Gastroesophageal sphincter (tissue), 3 donors: ENCODE results near the gene GRM3.

Experiments
- CTCF ChIP-seq, 4 experiments: fragments of 200-600 bp in 2 of 4; fragments of 450-650 bp in 2 of 4; sonication (generic) in 1 of 4; IDR thresholded peaks; one replicate each; pipeline ENCODE4 v1.5.1; 2017 to 2019; ENCODE audit warnings: antibody characterized with exemption in 4 of 4, mild to moderate bottlenecking in 2 of 4, moderate library complexity in 2 of 4
- EP300 ChIP-seq: sonication (generic); formaldehyde crosslinking; IDR thresholded peaks from one replicate; pipeline ENCODE4 v1.6.1; 2017; ENCODE audit warnings: antibody characterized with exemption, mild to moderate bottlenecking
- POLR2A ChIP-seq, 2 donors: fragments of 450-650 bp; IDR thresholded peaks; one replicate each; pipeline ENCODE4 v1.6.1; 2017; ENCODE audit warnings: antibody characterized with exemption in 2 of 2, mild to moderate bottlenecking in 2 of 2, moderate library complexity in 1 of 2
- POLR2AphosphoS5 ChIP-seq: sonication (generic); formaldehyde crosslinking; IDR thresholded peaks from one replicate; pipeline ENCODE4 v1.6.1; 2017; ENCODE audit warnings: antibody characterized with exemption

- TF ChIP-seq POLR2A (IDR thresholded peaks at IDR 0.05), result no peak
- no peak for TF ChIP-seq CTCF (IDR thresholded peaks at IDR 0.05)
- TF ChIP-seq EP300, result no peak
- TF ChIP-seq POLR2AphosphoS5, result no peak
Measured at GRCh38 chr7:86818903-86819302, 175.2 kb downstream of the GRM3 start.
